Small intestine (tissue), 7 donors: Measurements from ENCODE around the gene PAN3. TPM values are rescaled to one million over a fixed set of nuclear protein-coding genes. Genes with fewer than 3 reads are reported as not detected.

Experiments used
- DNase-seq, 2 donors: peaks; one replicate each; pipeline versions ENCODE4 v3.0.0 to v3.0.0-alpha.2; 2013
- FAIRE-seq: peaks from 2 replicates; lab custom pipeline; 2012; peaks lifted over from hg19 to GRCh38; lab: Jason Lieb, UNC
- H3K27ac ChIP-seq, 3 donors: one replicate each; pipeline ENCODE4 v1.5.1; 2013; ENCODE audit warnings: low read length in 2 of 3, mild to moderate bottlenecking in 2 of 3, control low read depth in 1 of 3, inconsistent platforms in 1 of 3, low read depth in 1 of 3, moderate library complexity in 1 of 3
- H3K27me3 ChIP-seq, 3 donors: one replicate each; pipeline ENCODE4 v1.6.1; 2013; ENCODE audit warnings: low read length in 3 of 3, inconsistent platforms in 1 of 3; ENCODE audit not compliant: control insufficient read depth in 3 of 3, insufficient read depth in 3 of 3
- H3K36me3 ChIP-seq, 3 donors: one replicate each; pipeline ENCODE4 v1.6.1; 2013; ENCODE audit warnings: low read length in 3 of 3, inconsistent platforms in 1 of 3, low read depth in 1 of 3, mild to moderate bottlenecking in 1 of 3, moderate library complexity in 1 of 3; ENCODE audit not compliant: control insufficient read depth in 3 of 3, insufficient read depth in 2 of 3
- H3K4me1 ChIP-seq, 3 donors: one replicate each; pipeline ENCODE4 v1.6.1; 2013; ENCODE audit warnings: low read length in 2 of 3, inconsistent platforms in 1 of 3, low read depth in 1 of 3, mild to moderate bottlenecking in 1 of 3, moderate library complexity in 1 of 3; ENCODE audit not compliant: control insufficient read depth in 3 of 3, insufficient read depth in 2 of 3
- H3K4me3 ChIP-seq, 3 donors: one replicate each; pipeline ENCODE4 v1.5.1; 2013; ENCODE audit warnings: low read length in 3 of 3, control low read depth in 1 of 3, inconsistent platforms in 1 of 3, low read depth in 1 of 3, mild to moderate bottlenecking in 1 of 3, moderate library complexity in 1 of 3
- H3K9me3 ChIP-seq, 2 donors: one replicate each; pipeline ENCODE4 v1.6.1; 2013; ENCODE audit warnings: low read depth in 1 of 2, low read length in 1 of 2; ENCODE audit not compliant: control insufficient read depth in 2 of 2, insufficient read depth in 1 of 2
- WGBS, 3 donors: extraction: QIAGEN DNeasy Blood & Tissue Kit; methylation state at CpG; one replicate each; pipeline ENCODE4 v1.1.7; 2013; 5-methylcytosine and 5-hydroxymethylcytosine counted together
- polyA plus RNA-seq, 4 donors: library from polyadenylated mRNA; stranded (reverse) in 3 of 4; unstranded in 1 of 4; fragments of 200-250 nt in 3 of 4; fragments of 120-200 nt in 1 of 4; gene quantifications; one replicate each; pipeline versions ENCODE4 v1.2.1 to v1.2.3, GENCODE V29; 2013
- donor health status: healthy with polysubstance abuse.
- donor health status: control.
- donor health status: control.
- donor health status: Bipolar disorder and iron deficiency.
- donor health status: healthy.

PAN3 gene
- polyA plus RNA-seq, 4 donors, result 7.8 to 37.4 (median 10.6) TPM

DNA sequence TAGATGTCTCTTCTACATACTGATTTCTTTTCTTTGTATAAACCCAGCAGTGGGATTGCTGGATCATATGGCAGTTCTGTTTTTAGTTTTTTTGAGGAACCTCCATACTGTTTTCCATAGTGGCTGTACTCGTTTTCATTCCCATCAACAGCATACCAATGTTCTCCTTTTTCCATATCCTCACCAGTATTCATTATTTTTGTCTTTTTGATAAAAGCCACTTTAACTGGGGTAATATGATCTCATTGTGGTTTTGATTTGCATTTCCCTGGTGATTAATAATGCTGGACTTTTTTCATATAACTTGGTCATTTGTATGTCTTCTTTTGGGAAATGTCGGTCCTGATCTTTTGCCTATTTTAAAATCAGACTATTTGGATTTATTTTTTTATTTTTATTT, 108.5 kb downstream of the PAN3 start:
- Histone ChIP-seq H3K9me3 (no peaks in the 10 kb centered on the region), H3K27me3 (no peaks in the 10 kb centered on the region), H3K36me3 (peaks cover 0 to 16% (median 0%) of the 10 kb centered on the region in 3 donors), H3K27ac (no peak overlapping the region), H3K4me3 (no peak overlapping the region), H3K4me1 (no peaks in the 10 kb centered on the region)
- no peak for DNase-seq
- 91 to 97% (median 93%) methylated on average over 2 of the region's 2 CpGs for WGBS, 3 donors
- no peak for FAIRE-seq

- no peaks in the 10 kb centered on the region for H3K4me1 ChIP-seq
- no peak overlapping the region for H3K4me3 ChIP-seq
- no peak for FAIRE-seq
- H3K27me3 ChIP-seq, result no peaks in the 10 kb centered on the region
- H3K9me3 ChIP-seq, result no peaks in the 10 kb centered on the region
- 50 to 82% (median 63%) methylated on average over 1 of the region's 1 CpG for WGBS, 3 donors
- H3K36me3 ChIP-seq, result peaks cover 0 to 16% (median 0%) of the 10 kb centered on the region in 3 donors
- DNase-seq, result no peak
- no peak overlapping the region for H3K27ac ChIP-seq
These were observed 109.7 kb downstream of the PAN3 start for GRCh38 chr13:28248080-28248479.

DNA sequence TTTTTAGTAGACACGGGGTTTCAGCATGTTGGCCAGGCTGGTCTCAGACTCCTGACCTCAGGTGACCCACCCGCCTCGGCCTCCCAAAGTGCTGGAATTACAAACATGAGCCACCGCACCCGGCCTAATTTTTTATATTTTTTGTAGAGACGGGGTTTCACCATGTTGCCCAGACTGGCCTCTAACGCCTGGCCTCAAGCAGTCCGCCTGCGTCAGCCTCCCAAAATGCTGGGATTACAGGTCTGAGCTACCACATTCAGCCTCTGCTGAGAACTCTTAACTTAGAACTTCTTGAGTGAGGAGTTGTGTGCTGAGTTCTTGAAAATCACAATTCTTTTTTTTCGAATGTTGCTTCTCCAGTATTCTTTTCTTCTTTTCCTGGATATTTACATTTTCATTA, 112.2 kb downstream of the PAN3 start:
- DNase-seq, result no peak
- Histone ChIP-seq H3K4me3 (no peak overlapping the region), H3K27me3 (no peaks in the 10 kb centered on the region), H3K36me3 (peaks cover 0 to 10% (median 2%) of the 10 kb centered on the region in 3 donors), H3K27ac (no peak overlapping the region), H3K9me3 (no peaks in the 10 kb centered on the region), H3K4me1 (no peaks in the 10 kb centered on the region)
- 84 to 90% (median 86%) methylated on average over 10 of the region's 10 CpGs for WGBS, 3 donors
- no peak for FAIRE-seq

DNA sequence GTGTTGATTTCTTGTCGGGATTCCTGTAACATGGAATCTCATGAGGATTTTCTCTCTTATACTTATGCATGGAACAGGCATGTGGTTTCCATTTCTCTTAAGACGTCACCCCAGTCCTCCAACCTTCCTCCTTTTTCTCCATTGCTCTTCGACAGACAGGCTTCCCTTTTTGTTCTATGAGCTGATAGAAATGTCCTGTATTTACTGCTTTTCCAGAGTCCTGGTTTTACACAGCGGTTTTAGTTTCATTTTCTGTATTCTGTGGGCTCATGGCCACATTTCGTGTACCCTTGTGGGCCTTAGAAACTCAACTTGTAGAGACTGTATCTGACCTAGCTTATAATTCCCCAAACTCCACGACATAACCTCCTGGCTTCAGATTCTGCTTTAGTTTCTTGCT, 113.1 kb downstream of the PAN3 start:
- H3K4me1 ChIP-seq, result no peaks in the 10 kb centered on the region
- no peak overlapping the region for H3K27ac ChIP-seq
- 74 to 82% (median 75%) methylated on average over 6 of the region's 6 CpGs for WGBS, 3 donors
- H3K27me3 ChIP-seq, result no peaks in the 10 kb centered on the region
- peaks cover 0 to 10% (median 2%) of the 10 kb centered on the region in 3 donors for H3K36me3 ChIP-seq
- no peak overlapping the region for H3K4me3 ChIP-seq
- H3K9me3 ChIP-seq, result no peaks in the 10 kb centered on the region
- FAIRE-seq (no peak), DNase-seq (no peak)

DNA sequence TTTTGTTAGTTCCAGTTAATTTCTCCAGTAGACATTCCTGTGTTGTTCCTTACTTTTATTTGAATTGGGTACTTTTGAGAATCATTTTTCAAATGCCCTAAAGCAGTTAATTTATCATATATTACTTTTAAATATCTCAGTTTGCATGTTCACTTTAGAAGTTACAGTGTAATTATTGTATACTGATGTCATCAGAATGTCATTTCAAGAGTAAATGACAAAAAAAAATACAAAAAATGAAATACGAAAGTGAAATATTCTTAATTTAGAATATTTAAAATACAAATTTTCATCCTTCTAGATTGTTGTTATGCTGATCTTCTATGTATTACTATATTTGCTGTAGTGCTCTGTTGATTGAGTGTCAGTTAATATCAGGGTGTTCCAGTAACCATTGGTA, 114.2 kb downstream of the PAN3 start:
- FAIRE-seq (peak; percentile 33), DNase-seq (no peak)
- WGBS, 3 donors, result 92 to 96% (median 94%) methylated on average over 1 of the region's 1 CpG
- Histone ChIP-seq H3K27ac (no peak overlapping the region), H3K4me1 (no peaks in the 10 kb centered on the region), H3K9me3 (no peaks in the 10 kb centered on the region), H3K36me3 (peaks cover 0 to 14% (median 4%) of the 10 kb centered on the region in 3 donors), H3K27me3 (no peaks in the 10 kb centered on the region), H3K4me3 (no peak overlapping the region)

- FAIRE-seq (no peak), DNase-seq (no peak)
- Histone ChIP-seq H3K27me3 (no peaks in the 10 kb centered on the region), H3K36me3 (peaks cover 0 to 22% (median 13%) of the 10 kb centered on the region in 3 donors), H3K27ac (no peak overlapping the region), H3K9me3 (no peaks in the 10 kb centered on the region), H3K4me3 (no peak overlapping the region), H3K4me1 (no peaks in the 10 kb centered on the region)
- 98 to 99% (median 99%) methylated on average over 4 of the region's 4 CpGs for WGBS, 3 donors
These were observed 119.0 kb downstream of the PAN3 start for GRCh38 chr13:28257305-28257704.

GRCh38 chr13:28258417-28258816, 120.1 kb downstream of the PAN3 start:
- no peaks in the 10 kb centered on the region for H3K9me3 ChIP-seq
- DNase-seq, result no peak
- no peaks in the 10 kb centered on the region for H3K4me1 ChIP-seq
- H3K27me3 ChIP-seq, result no peaks in the 10 kb centered on the region
- peaks cover 0 to 24% (median 13%) of the 10 kb centered on the region in 3 donors for H3K36me3 ChIP-seq
- FAIRE-seq, result no peak
- no peak overlapping the region for H3K4me3 ChIP-seq
- no peak overlapping the region for H3K27ac ChIP-seq
- 79 to 91% (median 84%) methylated on average over 3 of the region's 3 CpGs for WGBS, 3 donors

DNA sequence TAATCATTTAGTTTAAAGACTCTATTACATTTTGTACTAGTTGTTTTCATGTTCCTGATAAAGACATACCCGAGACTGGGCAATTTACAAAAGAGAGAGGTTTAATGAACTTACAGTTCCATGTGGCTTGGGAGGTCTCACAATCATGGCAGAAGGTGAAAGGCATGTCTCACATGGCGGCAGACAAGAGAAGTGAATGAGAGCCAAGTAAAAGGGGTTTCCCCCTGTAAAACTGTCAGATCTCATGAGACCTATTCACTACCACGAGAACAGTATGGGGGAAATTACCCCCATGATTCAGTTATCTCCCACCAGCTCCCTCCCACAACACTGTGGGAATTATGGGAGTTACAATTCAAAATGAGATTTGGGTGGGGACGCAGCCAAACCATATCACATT, 129.2 kb downstream of the PAN3 start:
- Histone ChIP-seq H3K4me3 (no peak overlapping the region), H3K36me3 (peaks cover 4 to 15% (median 14%) of the 10 kb centered on the region in 3 donors), H3K27ac (no peak overlapping the region), H3K9me3 (no peaks in the 10 kb centered on the region), H3K27me3 (no peaks in the 10 kb centered on the region), H3K4me1 (no peaks in the 10 kb centered on the region)
- no peak for FAIRE-seq
- 91 to 96% (median 94%) methylated on average over 4 of the region's 4 CpGs for whole genome bisulfite sequencing, 3 donors
- DNase-seq, result no peak

GRCh38 chr13:28268800-28269223, 130.5 kb downstream of the PAN3 start:
- Histone ChIP-seq H3K27ac (no peak overlapping the region), H3K4me3 (no peak overlapping the region), H3K9me3 (no peaks in the 10 kb centered on the region), H3K4me1 (no peaks in the 10 kb centered on the region), H3K36me3 (peaks cover 4 to 16% (median 15%) of the 10 kb centered on the region in 3 donors), H3K27me3 (no peaks in the 10 kb centered on the region)
- no peak for DNase-seq
- peak; percentile 53 for FAIRE-seq
